Measurements from ENCODE around the gene RNF4.

RNF4 gene

GRCh38 chr4:2441393-2442174 lies 27.3 kb upstream of the RNF4 start:
- Histone ChIP-seq H3K9ac (ENCODE audit: low read depth, low read length) (no peak overlapping the region), H3K4me2 (ENCODE audit: low read length) (no peak overlapping the region), H3K9me3 (replicated peaks; ENCODE audit: low read length) (no peaks in the 10 kb centered on the region), H3K4me1 (ENCODE audit: control insufficient read depth, insufficient read depth, low read length) (no peaks in the 10 kb centered on the region), H3K27me3 (ENCODE audit: control insufficient read depth, insufficient read depth, low read length) (peaks cover 5% of the 10 kb centered on the region), H3K36me3 (ENCODE audit: insufficient read depth, low read length) (no peaks in the 10 kb centered on the region), H3K4me3 (ENCODE audit: low read length) (no peak overlapping the region)

GRCh38 chr4:2442175-2442993 lies 26.5 kb upstream of the RNF4 start:
- no peaks in the 10 kb centered on the region for H3K9me3 ChIP-seq (replicated peaks; ENCODE audit: low read length)
- H3K36me3 ChIP-seq (ENCODE audit: insufficient read depth, low read length) = no peaks in the 10 kb centered on the region
- H3K4me2 ChIP-seq (ENCODE audit: low read length) = no peak overlapping the region
- H3K27me3 ChIP-seq (ENCODE audit: control insufficient read depth, insufficient read depth, low read length) = peaks cover 7% of the 10 kb centered on the region
- no peak overlapping the region for H3K4me3 ChIP-seq (ENCODE audit: low read length)
- no peak overlapping the region for H3K9ac ChIP-seq (ENCODE audit: low read depth, low read length)
- no peaks in the 10 kb centered on the region for H3K4me1 ChIP-seq (ENCODE audit: control insufficient read depth, insufficient read depth, low read length)

- Histone ChIP-seq H3K36me3 (ENCODE audit: insufficient read depth, low read length) (no peaks in the 10 kb centered on the region), H3K9me3 (replicated peaks; ENCODE audit: low read length) (no peaks in the 10 kb centered on the region), H3K4me1 (ENCODE audit: control insufficient read depth, insufficient read depth, low read length) (no peaks in the 10 kb centered on the region), H3K27me3 (ENCODE audit: control insufficient read depth, insufficient read depth, low read length) (peaks cover 11% of the 10 kb centered on the region), H3K9ac (ENCODE audit: low read depth, low read length) (no peak overlapping the region), H3K4me2 (ENCODE audit: low read length) (no peak overlapping the region), H3K4me3 (ENCODE audit: low read length) (no peak overlapping the region)
Measured at GRCh38 chr4:2443061-2443730, 25.7 kb upstream of the RNF4 start.

- H3K9ac ChIP-seq (ENCODE audit: low read depth, low read length) = no peak overlapping the region
- H3K4me1 ChIP-seq (ENCODE audit: control insufficient read depth, insufficient read depth, low read length) = no peaks in the 10 kb centered on the region
- H3K4me3 ChIP-seq (ENCODE audit: low read length) = no peak overlapping the region
- H3K27me3 ChIP-seq (ENCODE audit: control insufficient read depth, insufficient read depth, low read length) = peaks cover 17% of the 10 kb centered on the region
- no peaks in the 10 kb centered on the region for H3K9me3 ChIP-seq (replicated peaks; ENCODE audit: low read length)
- no peaks in the 10 kb centered on the region for H3K36me3 ChIP-seq (ENCODE audit: insufficient read depth, low read length)
- no peak overlapping the region for H3K4me2 ChIP-seq (ENCODE audit: low read length)
Measured at GRCh38 chr4:2443956-2444740, 24.8 kb upstream of the RNF4 start.

- no peak overlapping the region for H3K4me3 ChIP-seq (ENCODE audit: low read length)
- no peak overlapping the region for H3K9ac ChIP-seq (ENCODE audit: low read depth, low read length)
- no peaks in the 10 kb centered on the region for H3K36me3 ChIP-seq (ENCODE audit: insufficient read depth, low read length)
- no peak overlapping the region for H3K4me2 ChIP-seq (ENCODE audit: low read length)
- H3K4me1 ChIP-seq (ENCODE audit: control insufficient read depth, insufficient read depth, low read length) = no peaks in the 10 kb centered on the region
- peaks cover 25% of the 10 kb centered on the region for H3K27me3 ChIP-seq (ENCODE audit: control insufficient read depth, insufficient read depth, low read length)
- H3K9me3 ChIP-seq (replicated peaks; ENCODE audit: low read length) = no peaks in the 10 kb centered on the region
Measured at GRCh38 chr4:2445130-2445529, 23.8 kb upstream of the RNF4 start.

GRCh38 chr4:2445571-2445970 lies 23.3 kb upstream of the RNF4 start:
- no peaks in the 10 kb centered on the region for H3K36me3 ChIP-seq (ENCODE audit: insufficient read depth, low read length)
- H3K9ac ChIP-seq (ENCODE audit: low read depth, low read length) = no peak overlapping the region
- H3K4me2 ChIP-seq (ENCODE audit: low read length) = no peak overlapping the region
- peaks cover 30% of the 10 kb centered on the region for H3K27me3 ChIP-seq (ENCODE audit: control insufficient read depth, insufficient read depth, low read length)
- H3K4me3 ChIP-seq (ENCODE audit: low read length) = no peak overlapping the region
- no peaks in the 10 kb centered on the region for H3K4me1 ChIP-seq (ENCODE audit: control insufficient read depth, insufficient read depth, low read length)
- H3K9me3 ChIP-seq (replicated peaks; ENCODE audit: low read length) = no peaks in the 10 kb centered on the region

GRCh38 chr4:2446656-2447564 lies 22.0 kb upstream of the RNF4 start:
- Histone ChIP-seq H3K4me3 (ENCODE audit: low read length) (no peak overlapping the region), H3K36me3 (ENCODE audit: insufficient read depth, low read length) (no peaks in the 10 kb centered on the region), H3K4me2 (ENCODE audit: low read length) (no peak overlapping the region), H3K9me3 (replicated peaks; ENCODE audit: low read length) (no peaks in the 10 kb centered on the region), H3K27me3 (ENCODE audit: control insufficient read depth, insufficient read depth, low read length) (peaks cover 37% of the 10 kb centered on the region), H3K4me1 (ENCODE audit: control insufficient read depth, insufficient read depth, low read length) (no peaks in the 10 kb centered on the region), H3K9ac (ENCODE audit: low read depth, low read length) (no peak overlapping the region)

- Histone ChIP-seq H3K4me2 (ENCODE audit: low read length) (no peak overlapping the region), H3K9me3 (replicated peaks; ENCODE audit: low read length) (no peaks in the 10 kb centered on the region)
Measured at GRCh38 chr4:2448589-2448988, 20.3 kb upstream of the RNF4 start.

GRCh38 chr4:2449051-2449450 lies 19.9 kb upstream of the RNF4 start:
- Histone ChIP-seq H3K4me2 (ENCODE audit: low read length) (no peak overlapping the region), H3K9me3 (replicated peaks; ENCODE audit: low read length) (no peaks in the 10 kb centered on the region), H3K4me1 (ENCODE audit: control insufficient read depth, insufficient read depth, low read length) (no peaks in the 10 kb centered on the region), H3K27me3 (ENCODE audit: control insufficient read depth, insufficient read depth, low read length) (peaks cover 43% of the 10 kb centered on the region), H3K36me3 (ENCODE audit: insufficient read depth, low read length) (no peaks in the 10 kb centered on the region), H3K9ac (ENCODE audit: low read depth, low read length) (no peak overlapping the region), H3K4me3 (ENCODE audit: low read length) (no peak overlapping the region)

More at GRCh38 chr4:2448589-2448988, 20.3 kb upstream of the RNF4 start:
- H3K36me3 ChIP-seq (ENCODE audit: insufficient read depth, low read length) = no peaks in the 10 kb centered on the region
- H3K4me1 ChIP-seq (ENCODE audit: control insufficient read depth, insufficient read depth, low read length) = no peaks in the 10 kb centered on the region
- no peak overlapping the region for H3K9ac ChIP-seq (ENCODE audit: low read depth, low read length)
- no peak overlapping the region for H3K4me3 ChIP-seq (ENCODE audit: low read length)
- peaks cover 43% of the 10 kb centered on the region for H3K27me3 ChIP-seq (ENCODE audit: control insufficient read depth, insufficient read depth, low read length)

- Histone ChIP-seq H3K27me3 (ENCODE audit: control insufficient read depth, insufficient read depth, low read length) (peaks cover 43% of the 10 kb centered on the region), H3K4me3 (ENCODE audit: low read length) (no peak overlapping the region)
Measured at GRCh38 chr4:2449511-2450392, 19.2 kb upstream of the RNF4 start.

More at GRCh38 chr4:2449511-2450392, 19.2 kb upstream of the RNF4 start:
- Histone ChIP-seq H3K9me3 (replicated peaks; ENCODE audit: low read length) (no peaks in the 10 kb centered on the region), H3K36me3 (ENCODE audit: insufficient read depth, low read length) (no peaks in the 10 kb centered on the region), H3K4me2 (ENCODE audit: low read length) (no peak overlapping the region), H3K9ac (ENCODE audit: low read depth, low read length) (no peak overlapping the region), H3K4me1 (ENCODE audit: control insufficient read depth, insufficient read depth, low read length) (no peaks in the 10 kb centered on the region)
